Measurements from ENCODE around the gene PXK.

Gene PXK

GRCh38 chr3:58462829-58463180 is 130.1 kb downstream of the PXK start:
- no peak for DNase-seq (ENCODE audit: low spot score)
- ChIA-PET POLR2A (ENCODE audit: low non-redundant PET) (no interaction called here), CTCF (no interaction called here)
- peak overlapping the region; percentile 70 for H3K27ac ChIP-seq
- no peak for TF ChIP-seq CTCF (conservative IDR thresholded peaks at IDR 0.05; ENCODE audit: low read depth)

- CTCF ChIA-PET: interaction anchor here (0.6 to 1.3 kb wide), 10 partner anchors 9 to 419 kb away, joined by 3 to 9 read pairs (median 4); no protein-coding TSS in a partner anchor
- TF ChIP-seq CTCF (conservative IDR thresholded peaks at IDR 0.05; ENCODE audit: low read depth): peak; percentile 95
- DNase-seq (ENCODE audit: low spot score): peak; percentile 86
- POLR2A ChIA-PET (ENCODE audit: low non-redundant PET): no interaction called here
- peak overlapping the region; percentile 70 for H3K27ac ChIP-seq
These were observed 130.7 kb downstream of the PXK start for GRCh38 chr3:58463181-58463941.

GRCh38 chr3:58463942-58464271 is 131.2 kb downstream of the PXK start:
- POLR2A ChIA-PET (ENCODE audit: low non-redundant PET): interaction anchor here (0.6 kb wide), 1 partner anchor 18 kb away, joined by 6 read pairs; no protein-coding TSS in a partner anchor
- DNase-seq (ENCODE audit: low spot score): no peak
- peak; percentile 41 for TF ChIP-seq CTCF (conservative IDR thresholded peaks at IDR 0.05; ENCODE audit: low read depth)
- peak overlapping the region; percentile 69 for H3K27ac ChIP-seq
- CTCF ChIA-PET: interaction anchor here (0.6 to 1.3 kb wide), 9 partner anchors 8 to 418 kb away, joined by 3 to 9 read pairs (median 4); no protein-coding TSS in a partner anchor

GRCh38 chr3:58464866-58465265 is 132.2 kb downstream of the PXK start:
- TF ChIP-seq CTCF (conservative IDR thresholded peaks at IDR 0.05; ENCODE audit: low read depth): no peak
- no peak for DNase-seq (ENCODE audit: low spot score)
- H3K27ac ChIP-seq: no peak overlapping the region
- ChIA-PET POLR2A (ENCODE audit: low non-redundant PET) (no interaction called here), CTCF (interaction anchor here (0.7 kb wide), 1 partner anchor 38 kb away, joined by 5 read pairs; no protein-coding TSS in a partner anchor)

GRCh38 chr3:58466899-58467563 is 134.3 kb downstream of the PXK start:
- no peak for TF ChIP-seq CTCF (conservative IDR thresholded peaks at IDR 0.05; ENCODE audit: low read depth)
- no peak for DNase-seq (ENCODE audit: low spot score)
- ChIA-PET POLR2A (ENCODE audit: low non-redundant PET) (no interaction called here), CTCF (interaction anchor here (0.7 kb wide), 1 partner anchor 232 kb away, joined by 3 read pairs; no protein-coding TSS in a partner anchor)
- no peak overlapping the region for H3K27ac ChIP-seq

- CTCF ChIA-PET: no interaction called here
- DNase-seq (ENCODE audit: low spot score): no peak
- POLR2A ChIA-PET (ENCODE audit: low non-redundant PET): no interaction called here
- H3K27ac ChIP-seq: no peak overlapping the region
- TF ChIP-seq CTCF (conservative IDR thresholded peaks at IDR 0.05; ENCODE audit: low read depth): no peak
These were observed 136.4 kb downstream of the PXK start for GRCh38 chr3:58469096-58469495.

Measured in RWPE1 (cell line).